ENCODE measurements around the gene STX10.

DNA sequence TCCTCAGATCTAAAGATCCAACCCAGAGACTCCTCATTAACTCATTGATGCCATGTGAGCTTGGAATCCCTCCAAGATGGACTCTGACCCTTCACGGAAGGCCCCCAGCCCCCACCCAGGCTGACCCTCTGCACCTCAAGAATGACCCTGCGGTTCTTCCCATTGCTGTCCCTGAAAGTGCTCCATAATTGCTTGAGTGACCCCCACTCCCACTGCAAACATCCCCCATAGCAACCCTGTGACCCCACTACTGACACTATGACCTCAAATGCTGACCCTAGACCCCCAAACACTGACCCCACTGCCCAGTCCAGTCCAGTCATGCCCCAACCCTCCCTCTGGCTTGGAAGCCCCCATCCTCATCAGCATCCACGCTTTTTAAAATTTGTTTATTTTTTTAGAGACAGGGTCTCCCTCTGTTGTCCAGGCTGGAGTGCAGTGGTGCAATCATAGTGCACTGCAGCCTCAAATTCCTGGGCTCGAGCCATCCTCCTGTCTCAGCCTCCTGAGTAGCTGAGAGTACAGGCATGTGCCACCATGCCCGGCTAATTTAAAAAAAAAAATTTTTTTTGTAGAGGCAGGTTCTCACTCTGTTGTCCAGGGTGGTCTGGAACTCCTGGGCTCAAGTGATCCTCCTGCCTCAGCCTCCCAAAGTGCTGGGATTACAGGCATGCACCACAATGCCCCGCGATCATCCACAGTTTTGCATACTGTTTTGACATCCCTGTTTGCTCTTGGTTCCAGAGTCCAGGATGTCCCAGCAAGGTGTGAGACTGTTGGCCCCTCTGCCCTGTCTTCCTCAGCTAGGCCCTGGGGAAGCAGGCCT lies 48.4 kb downstream of the STX10 start:
- TF ChIP-seq, protein P1, sequence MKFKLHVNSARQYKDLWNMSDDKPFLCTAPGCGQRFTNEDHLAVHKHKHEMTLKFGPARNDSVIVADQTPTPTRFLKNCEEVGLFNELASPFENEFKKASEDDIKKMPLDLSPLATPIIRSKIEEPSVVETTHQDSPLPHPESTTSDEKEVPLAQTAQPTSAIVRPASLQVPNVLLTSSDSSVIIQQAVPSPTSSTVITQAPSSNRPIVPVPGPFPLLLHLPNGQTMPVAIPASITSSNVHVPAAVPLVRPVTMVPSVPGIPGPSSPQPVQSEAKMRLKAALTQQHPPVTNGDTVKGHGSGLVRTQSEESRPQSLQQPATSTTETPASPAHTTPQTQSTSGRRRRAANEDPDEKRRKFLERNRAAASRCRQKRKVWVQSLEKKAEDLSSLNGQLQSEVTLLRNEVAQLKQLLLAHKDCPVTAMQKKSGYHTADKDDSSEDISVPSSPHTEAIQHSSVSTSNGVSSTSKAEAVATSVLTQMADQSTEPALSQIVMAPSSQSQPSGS (CRISPR knock-in tag; IDR thresholded peaks at IDR 0.05; ENCODE audit: borderline replicate concordance, low read depth) = no peak
- TF ChIP-seq, protein P2, sequence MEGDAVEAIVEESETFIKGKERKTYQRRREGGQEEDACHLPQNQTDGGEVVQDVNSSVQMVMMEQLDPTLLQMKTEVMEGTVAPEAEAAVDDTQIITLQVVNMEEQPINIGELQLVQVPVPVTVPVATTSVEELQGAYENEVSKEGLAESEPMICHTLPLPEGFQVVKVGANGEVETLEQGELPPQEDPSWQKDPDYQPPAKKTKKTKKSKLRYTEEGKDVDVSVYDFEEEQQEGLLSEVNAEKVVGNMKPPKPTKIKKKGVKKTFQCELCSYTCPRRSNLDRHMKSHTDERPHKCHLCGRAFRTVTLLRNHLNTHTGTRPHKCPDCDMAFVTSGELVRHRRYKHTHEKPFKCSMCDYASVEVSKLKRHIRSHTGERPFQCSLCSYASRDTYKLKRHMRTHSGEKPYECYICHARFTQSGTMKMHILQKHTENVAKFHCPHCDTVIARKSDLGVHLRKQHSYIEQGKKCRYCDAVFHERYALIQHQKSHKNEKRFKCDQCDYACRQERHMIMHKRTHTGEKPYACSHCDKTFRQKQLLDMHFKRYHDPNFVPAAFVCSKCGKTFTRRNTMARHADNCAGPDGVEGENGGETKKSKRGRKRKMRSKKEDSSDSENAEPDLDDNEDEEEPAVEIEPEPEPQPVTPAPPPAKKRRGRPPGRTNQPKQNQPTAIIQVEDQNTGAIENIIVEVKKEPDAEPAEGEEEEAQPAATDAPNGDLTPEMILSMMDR (IDR thresholded peaks at IDR 0.05) = no peak
- TF ChIP-seq ZNF121 (CRISPR knock-in tag; IDR thresholded peaks at IDR 0.05) = no peak

Data from WTC11 (cell line).